Neuron (in vitro differentiated cells): ENCODE results near the gene MRPL19.

Experiments
- H2AFZ ChIP-seq: one replicate; pipeline ENCODE4 v1.6.1; 2013; ENCODE audit warnings: low read depth, mild to moderate bottlenecking, inconsistent platforms, low read length, moderate library complexity
- H3K27me3 ChIP-seq: one replicate; pipeline ENCODE4 v1.6.1; 2013; ENCODE audit warnings: low read length; ENCODE audit not compliant: insufficient read depth
- H3K36me3 ChIP-seq: one replicate; pipeline ENCODE4 v1.6.1; 2013; ENCODE audit warnings: low read length; ENCODE audit not compliant: insufficient read depth
- H3K4me1 ChIP-seq: one replicate; pipeline ENCODE4 v1.6.1; 2013; ENCODE audit warnings: low read length; ENCODE audit not compliant: insufficient read depth
- H3K4me3 ChIP-seq: 2 replicates; pipeline ENCODE4 v1.5.1; 2013; ENCODE audit warnings: mild to moderate bottlenecking, low read length, moderate library complexity
- H3K9me3 ChIP-seq: one replicate; pipeline ENCODE4 v1.6.1; 2013; ENCODE audit warnings: low read length

Gene MRPL19

GRCh38 chr2:75646583-75647425, at the start of gene MRPL19:
Gene MRPL19 (plus strand): TSS chr2:75646783. CDS start chr2:75646808, 25 bp downstream.
- Histone ChIP-seq H3K4me1 (no peaks in the 10 kb centered on the region), H3K27me3 (no peaks in the 10 kb centered on the region), H3K4me3 (peak within 1 kb of the TSS; percentile 94), H3K36me3 (peaks cover 27% of the 10 kb centered on the region), H2AFZ (peak within 1 kb of the TSS; percentile 71), H3K9me3 (no peaks in the 10 kb centered on the region)

GRCh38 chr2:75596784-75597183, 49.8 kb upstream of the MRPL19 start:
- Histone ChIP-seq H3K36me3 (no peaks in the 10 kb centered on the region), H3K27me3 (peaks cover 2% of the 10 kb centered on the region)

GRCh38 chr2:75597949-75598348, 48.6 kb upstream of the MRPL19 start:
- Histone ChIP-seq H3K36me3 (no peaks in the 10 kb centered on the region), H2AFZ (no peak overlapping the region), H3K4me3 (no peak overlapping the region), H3K9me3 (no peaks in the 10 kb centered on the region), H3K27me3 (peaks cover 2% of the 10 kb centered on the region), H3K4me1 (no peaks in the 10 kb centered on the region)

More at GRCh38 chr2:75596784-75597183, 49.8 kb upstream of the MRPL19 start:
- no peaks in the 10 kb centered on the region for H3K9me3 ChIP-seq
- H2AFZ ChIP-seq: no peak overlapping the region
- H3K4me1 ChIP-seq: no peaks in the 10 kb centered on the region
- no peak overlapping the region for H3K4me3 ChIP-seq

- Histone ChIP-seq H3K4me3 (no peak overlapping the region), H3K27me3 (peaks cover 2% of the 10 kb centered on the region), H3K36me3 (no peaks in the 10 kb centered on the region), H3K4me1 (no peaks in the 10 kb centered on the region), H2AFZ (no peak overlapping the region), H3K9me3 (no peaks in the 10 kb centered on the region)
Measured at GRCh38 chr2:75598589-75599155, 47.9 kb upstream of the MRPL19 start.

GRCh38 chr2:75600461-75601011, 46.0 kb upstream of the MRPL19 start:
- Histone ChIP-seq H3K36me3 (no peaks in the 10 kb centered on the region), H3K4me1 (no peaks in the 10 kb centered on the region), H2AFZ (no peak overlapping the region), H3K4me3 (no peak overlapping the region), H3K9me3 (no peaks in the 10 kb centered on the region), H3K27me3 (peaks cover 2% of the 10 kb centered on the region)

GRCh38 chr2:75602724-75603342, 43.8 kb upstream of the MRPL19 start:
- H3K27me3 ChIP-seq: peaks cover 8% of the 10 kb centered on the region
- no peak overlapping the region for H3K4me3 ChIP-seq
- no peaks in the 10 kb centered on the region for H3K9me3 ChIP-seq
- no peak overlapping the region for H2AFZ ChIP-seq
- H3K4me1 ChIP-seq: no peaks in the 10 kb centered on the region
- H3K36me3 ChIP-seq: no peaks in the 10 kb centered on the region

- H2AFZ ChIP-seq: no peak overlapping the region
- H3K4me3 ChIP-seq: no peak overlapping the region
- no peaks in the 10 kb centered on the region for H3K9me3 ChIP-seq
- peaks cover 4% of the 10 kb centered on the region for H3K4me1 ChIP-seq
- H3K27me3 ChIP-seq: peaks cover 8% of the 10 kb centered on the region
- H3K36me3 ChIP-seq: no peaks in the 10 kb centered on the region
Measured at GRCh38 chr2:75603477-75603876, 43.1 kb upstream of the MRPL19 start.

GRCh38 chr2:75604484-75604883, 42.1 kb upstream of the MRPL19 start:
- Histone ChIP-seq H3K36me3 (no peaks in the 10 kb centered on the region), H3K9me3 (no peaks in the 10 kb centered on the region), H3K27me3 (peaks cover 8% of the 10 kb centered on the region), H2AFZ (no peak overlapping the region), H3K4me1 (peaks cover 14% of the 10 kb centered on the region), H3K4me3 (no peak overlapping the region)

- H3K4me3 ChIP-seq: no peak overlapping the region
- H3K36me3 ChIP-seq: no peaks in the 10 kb centered on the region
- peaks cover 8% of the 10 kb centered on the region for H3K27me3 ChIP-seq
Measured at GRCh38 chr2:75605770-75606529, 40.6 kb upstream of the MRPL19 start.

GRCh38 chr2:75606761-75607399, 39.7 kb upstream of the MRPL19 start:
- Histone ChIP-seq H3K36me3 (no peaks in the 10 kb centered on the region), H3K4me3 (no peak overlapping the region), H2AFZ (no peak overlapping the region), H3K27me3 (peaks cover 8% of the 10 kb centered on the region), H3K4me1 (peaks cover 17% of the 10 kb centered on the region), H3K9me3 (no peaks in the 10 kb centered on the region)

More at GRCh38 chr2:75605770-75606529, 40.6 kb upstream of the MRPL19 start:
- Histone ChIP-seq H3K9me3 (no peaks in the 10 kb centered on the region), H2AFZ (no peak overlapping the region), H3K4me1 (peaks cover 17% of the 10 kb centered on the region)

GRCh38 chr2:75607400-75607798, 39.2 kb upstream of the MRPL19 start:
- Histone ChIP-seq H3K27me3 (peaks cover 8% of the 10 kb centered on the region), H3K36me3 (no peaks in the 10 kb centered on the region), H2AFZ (no peak overlapping the region), H3K4me3 (no peak overlapping the region), H3K9me3 (no peaks in the 10 kb centered on the region), H3K4me1 (peaks cover 20% of the 10 kb centered on the region)

- H3K36me3 ChIP-seq: no peaks in the 10 kb centered on the region
- no peaks in the 10 kb centered on the region for H3K9me3 ChIP-seq
- H3K4me3 ChIP-seq: peak overlapping the region; percentile 29
- H3K27me3 ChIP-seq: peaks cover 8% of the 10 kb centered on the region
- H2AFZ ChIP-seq: peak overlapping the region; percentile 12
- peaks cover 24% of the 10 kb centered on the region for H3K4me1 ChIP-seq
Measured at GRCh38 chr2:75607988-75608683, 38.4 kb upstream of the MRPL19 start.
